ENCODE data around the gene BEGAIN.

GRCh38 chr14:100610511-100611217 is 23.4 kb upstream of the BEGAIN start:
- TF ChIP-seq CTCF (IDR thresholded peaks at IDR 0.05 in 8 of 11, conservative IDR thresholded peaks at IDR 0.05 in 3 of 11), result no peak
- TF ChIP-seq POLR2AphosphoS5 (IDR thresholded peaks at IDR 0.05), result no peak
- TF ChIP-seq POLR2A (IDR thresholded peaks at IDR 0.05), result no peak

All from spleen (tissue), 7 donors.